Neural progenitor cell (in vitro differentiated cells): ENCODE results near the gene HOXD3. TPM values are rescaled to one million over a fixed set of nuclear protein-coding genes. Genes with fewer than 3 reads are reported as not detected.

Experiments
- DNase-seq: peaks from one replicate; pipeline ENCODE4 v3.0.0-alpha.2; 2016; ENCODE audit warnings: low spot score
- H2AFZ ChIP-seq: fragments of 200-600 bp; sonication (generic); replicated peaks from 2 replicates; pipeline ENCODE4 v1.6.1; 2016; ENCODE audit warnings: antibody characterized with exemption
- H3F3A ChIP-seq: fragments of 200-600 bp; sonication (generic); 2 replicates; pipeline ENCODE4 v1.6.1; 2016; ENCODE audit warnings: antibody characterized with exemption, low read depth
- H3K27ac ChIP-seq: fragments of 200-600 bp; sonication (generic); 2 replicates; pipeline ENCODE4 v1.5.1; 2016; ENCODE audit warnings: mild to moderate bottlenecking
- H3K27me3 ChIP-seq: fragments of 200-600 bp; sonication (generic); 2 replicates; pipeline ENCODE4 v1.6.1; 2016; ENCODE audit warnings: mild to moderate bottlenecking, moderate library complexity
- H3K36me3 ChIP-seq: fragments of 200-600 bp; sonication (generic); 2 replicates; pipeline ENCODE4 v1.5.1; 2016
- H3K4me1 ChIP-seq: fragments of 200-600 bp; sonication (generic); 2 replicates; pipeline ENCODE4 v1.6.1; 2016; ENCODE audit warnings: mixed run types
- H3K4me2 ChIP-seq: fragments of 200-600 bp; sonication (generic); 2 replicates; pipeline ENCODE4 v1.6.1; 2016
- H3K4me3 ChIP-seq: fragments of 200-600 bp; sonication (generic); 2 replicates; pipeline ENCODE4 v1.5.1; 2016
- H3K79me2 ChIP-seq: fragments of 200-600 bp; sonication (generic); 2 replicates; pipeline ENCODE4 v1.6.1; 2016; ENCODE audit warnings: low read depth
- H3K9ac ChIP-seq: fragments of 200-600 bp; sonication (generic); 2 replicates; pipeline ENCODE4 v1.6.1; 2016
- H3K9me3 ChIP-seq: fragments of 200-600 bp; sonication (generic); 2 replicates; pipeline ENCODE4 v1.5.1; 2016; ENCODE audit warnings: low read depth
- H4K20me1 ChIP-seq: fragments of 200-600 bp; sonication (generic); 2 replicates; pipeline ENCODE4 v1.6.1; 2016; ENCODE audit warnings: low read depth
- H3K27ac Mint-ChIP-seq: 3 replicates; pipeline ENCODE4 v1.8.0; 2021; ENCODE audit warnings: mixed read lengths
- H3K27me3 Mint-ChIP-seq: 2 replicates; pipeline ENCODE4 v1.8.0; 2022; ENCODE audit warnings: low read depth, mild to moderate bottlenecking, inconsistent platforms, moderate library complexity, mixed read lengths; ENCODE audit not compliant: insufficient read depth
- H3K36me3 Mint-ChIP-seq: 3 replicates; pipeline ENCODE4 v1.8.0; 2021; ENCODE audit warnings: mixed read lengths
- H3K4me1 Mint-ChIP-seq: 3 replicates; pipeline ENCODE4 v1.8.0; 2021; ENCODE audit warnings: mixed read lengths
- H3K4me3 Mint-ChIP-seq: 3 replicates; pipeline ENCODE4 v1.8.0; 2021; ENCODE audit warnings: mild to moderate bottlenecking, moderate library complexity, mixed read lengths
- H3K9me3 Mint-ChIP-seq: 3 replicates; pipeline ENCODE4 v1.8.0; 2020; ENCODE audit warnings: mixed read lengths
- EZH2 ChIP-seq: fragments of 200-600 bp; sonication (generic); IDR thresholded peaks from 2 replicates; pipeline ENCODE4 v1.6.1; 2017; ENCODE audit warnings: antibody characterized with exemption, mild to moderate bottlenecking, moderate library complexity
- EZH2phosphoT487 ChIP-seq: fragments of 200-600 bp; sonication (generic); IDR thresholded peaks from 2 replicates; pipeline ENCODE4 v1.6.1; 2017; ENCODE audit warnings: antibody characterized with exemption
- total RNA-seq: library from RNA; depleted of rRNA; stranded (reverse); fragments of >200 nt; gene quantifications from 2 replicates; pipeline ENCODE4 v1.2.3, GENCODE V29; 2015; ENCODE audit warnings: low replicate concordance
- TF ChIP-seq, protein P1 (sequence below): fragments of 200-600 bp; sonication (generic); IDR thresholded peaks from 2 replicates; pipeline ENCODE4 v1.5.1; 2017; ENCODE audit warnings: antibody characterized with exemption, mild to moderate bottlenecking

Gene HOXD3
- total RNA-seq, 1 donor from 2014 or later, result not detected

GRCh38 chr2:176135035-176135440 lies 22.1 kb upstream of the HOXD3 start:
- TF ChIP-seq EZH2 (peak; percentile 2), EZH2phosphoT487 (no peak)
- no peaks in the 10 kb centered on the region for H3K36me3 ChIP-seq
- H3K79me2 ChIP-seq, result no peaks in the 10 kb centered on the region
- H3K4me2 ChIP-seq, result no peak overlapping the region
- Mint-ChIP-seq H3K27me3 (peaks cover 92% of the 10 kb centered on the region), H3K4me1 (no peaks in the 10 kb centered on the region), H3K36me3 (no peaks in the 10 kb centered on the region), H3K9me3 (peaks cover 19% of the 10 kb centered on the region), H3K4me3 (no peak overlapping the region), H3K27ac (no peak overlapping the region)
- no peak overlapping the region for H3K27ac ChIP-seq
- no peaks in the 10 kb centered on the region for H3F3A ChIP-seq
- DNase-seq, result no peak
- H3K9me3 ChIP-seq, result no peaks in the 10 kb centered on the region
- H3K4me3 ChIP-seq, result no peak overlapping the region
- H3K4me1 ChIP-seq, result peaks cover 3% of the 10 kb centered on the region
- peaks cover 80% of the 10 kb centered on the region for H4K20me1 ChIP-seq
- no peak overlapping the region for H3K9ac ChIP-seq
- peaks cover 100% of the 10 kb centered on the region for H3K27me3 ChIP-seq
- H2AFZ ChIP-seq, result no peak overlapping the region

GRCh38 chr2:176136374-176137251 lies 20.5 kb upstream of the HOXD3 start:
- peak; percentile 67 for DNase-seq
- H3K79me2 ChIP-seq, result no peaks in the 10 kb centered on the region
- H3K9ac ChIP-seq, result no peak overlapping the region
- Mint-ChIP-seq H3K4me3 (peak overlapping the region; percentile 77), H3K36me3 (no peaks in the 10 kb centered on the region), H3K9me3 (peaks cover 14% of the 10 kb centered on the region), H3K27me3 (peaks cover 91% of the 10 kb centered on the region), H3K4me1 (peaks cover 4% of the 10 kb centered on the region), H3K27ac (no peak overlapping the region)
- no peaks in the 10 kb centered on the region for H3K4me1 ChIP-seq
- peak overlapping the region; percentile 66 for H3K4me2 ChIP-seq
- peak overlapping the region; percentile 39 for H3K4me3 ChIP-seq
- TF ChIP-seq EZH2 (peak; percentile 97), EZH2phosphoT487 (peak; percentile 92)
- TF ChIP-seq, protein P1, sequence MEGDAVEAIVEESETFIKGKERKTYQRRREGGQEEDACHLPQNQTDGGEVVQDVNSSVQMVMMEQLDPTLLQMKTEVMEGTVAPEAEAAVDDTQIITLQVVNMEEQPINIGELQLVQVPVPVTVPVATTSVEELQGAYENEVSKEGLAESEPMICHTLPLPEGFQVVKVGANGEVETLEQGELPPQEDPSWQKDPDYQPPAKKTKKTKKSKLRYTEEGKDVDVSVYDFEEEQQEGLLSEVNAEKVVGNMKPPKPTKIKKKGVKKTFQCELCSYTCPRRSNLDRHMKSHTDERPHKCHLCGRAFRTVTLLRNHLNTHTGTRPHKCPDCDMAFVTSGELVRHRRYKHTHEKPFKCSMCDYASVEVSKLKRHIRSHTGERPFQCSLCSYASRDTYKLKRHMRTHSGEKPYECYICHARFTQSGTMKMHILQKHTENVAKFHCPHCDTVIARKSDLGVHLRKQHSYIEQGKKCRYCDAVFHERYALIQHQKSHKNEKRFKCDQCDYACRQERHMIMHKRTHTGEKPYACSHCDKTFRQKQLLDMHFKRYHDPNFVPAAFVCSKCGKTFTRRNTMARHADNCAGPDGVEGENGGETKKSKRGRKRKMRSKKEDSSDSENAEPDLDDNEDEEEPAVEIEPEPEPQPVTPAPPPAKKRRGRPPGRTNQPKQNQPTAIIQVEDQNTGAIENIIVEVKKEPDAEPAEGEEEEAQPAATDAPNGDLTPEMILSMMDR, result no peak
- no peaks in the 10 kb centered on the region for H3F3A ChIP-seq
- H2AFZ ChIP-seq, result peak overlapping the region; percentile 55
- H4K20me1 ChIP-seq, result peaks cover 67% of the 10 kb centered on the region
- H3K36me3 ChIP-seq, result no peaks in the 10 kb centered on the region
- no peaks in the 10 kb centered on the region for H3K9me3 ChIP-seq
- no peak overlapping the region for H3K27ac ChIP-seq
- H3K27me3 ChIP-seq, result peaks cover 100% of the 10 kb centered on the region

DNA sequence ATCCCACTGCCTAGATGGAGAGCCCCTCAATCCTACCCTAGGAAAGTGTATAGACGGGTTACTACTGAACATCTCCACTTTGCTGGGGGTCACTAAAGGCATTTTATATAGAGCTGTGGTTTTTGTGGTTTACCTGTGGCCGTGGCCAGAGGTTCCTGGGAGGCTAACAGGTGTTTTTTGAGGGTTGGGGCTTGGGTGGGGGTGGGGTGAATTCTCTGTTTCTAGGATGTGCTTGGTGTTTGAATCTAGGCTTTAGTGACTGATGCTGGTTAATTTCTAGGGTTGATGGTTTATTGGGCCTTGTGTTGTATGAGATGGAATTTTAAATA lies 19.9 kb upstream of the HOXD3 start:
- H3K36me3 ChIP-seq, result no peaks in the 10 kb centered on the region
- Mint-ChIP-seq H3K36me3 (no peaks in the 10 kb centered on the region), H3K27me3 (peaks cover 88% of the 10 kb centered on the region), H3K4me1 (peaks cover 4% of the 10 kb centered on the region), H3K4me3 (peak overlapping the region; percentile 30), H3K27ac (no peak overlapping the region), H3K9me3 (peaks cover 14% of the 10 kb centered on the region)
- H3K79me2 ChIP-seq, result no peaks in the 10 kb centered on the region
- DNase-seq, result no peak
- peaks cover 62% of the 10 kb centered on the region for H4K20me1 ChIP-seq
- H3F3A ChIP-seq, result no peaks in the 10 kb centered on the region
- H3K4me2 ChIP-seq, result no peak overlapping the region
- no peak overlapping the region for H3K4me3 ChIP-seq
- no peaks in the 10 kb centered on the region for H3K4me1 ChIP-seq
- no peak overlapping the region for H3K9ac ChIP-seq
- H3K9me3 ChIP-seq, result no peaks in the 10 kb centered on the region
- peaks cover 100% of the 10 kb centered on the region for H3K27me3 ChIP-seq
- TF ChIP-seq, protein P1, result no peak
- TF ChIP-seq EZH2, result no peak
- TF ChIP-seq EZH2phosphoT487, result no peak
- H2AFZ ChIP-seq, result no peak overlapping the region
- no peak overlapping the region for H3K27ac ChIP-seq

DNA sequence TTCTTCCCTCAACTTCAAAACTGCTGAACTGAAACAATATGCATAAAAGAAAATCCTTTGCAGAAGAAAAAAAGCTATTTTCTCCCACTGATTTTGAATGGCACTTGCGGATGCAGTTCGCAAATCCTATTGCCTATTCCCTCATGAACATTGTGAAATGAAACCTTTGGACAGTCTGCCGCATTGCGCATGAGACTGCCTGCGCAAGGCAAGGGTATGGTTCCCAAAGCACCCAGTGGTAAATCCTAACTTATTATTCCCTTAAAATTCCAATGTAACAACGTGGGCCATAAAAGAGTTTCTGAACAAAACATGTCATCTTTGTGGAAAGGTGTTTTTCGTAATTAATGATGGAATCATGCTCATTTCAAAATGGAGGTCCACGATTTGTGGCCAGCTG lies 19.2 kb upstream of the HOXD3 start:
- no peak overlapping the region for H2AFZ ChIP-seq
- no peak overlapping the region for H3K4me3 Mint-ChIP-seq
- peaks cover 4% of the 10 kb centered on the region for H3K4me1 Mint-ChIP-seq
- H3K27me3 ChIP-seq, result peaks cover 100% of the 10 kb centered on the region
- no peaks in the 10 kb centered on the region for H3K4me1 ChIP-seq
- no peak overlapping the region for H3K4me2 ChIP-seq
- H4K20me1 ChIP-seq, result peaks cover 55% of the 10 kb centered on the region
- H3F3A ChIP-seq, result no peaks in the 10 kb centered on the region
- no peak overlapping the region for H3K9ac ChIP-seq
- H3K79me2 ChIP-seq, result no peaks in the 10 kb centered on the region
- H3K9me3 Mint-ChIP-seq, result peaks cover 12% of the 10 kb centered on the region
- TF ChIP-seq, protein P1, result no peak
- TF ChIP-seq EZH2, result no peak
- no peak for TF ChIP-seq EZH2phosphoT487
- no peak overlapping the region for H3K4me3 ChIP-seq
- H3K27ac ChIP-seq, result no peak overlapping the region
- H3K9me3 ChIP-seq, result no peaks in the 10 kb centered on the region
- DNase-seq, result no peak
- no peak overlapping the region for H3K27ac Mint-ChIP-seq
- H3K36me3 ChIP-seq, result no peaks in the 10 kb centered on the region
- peaks cover 83% of the 10 kb centered on the region for H3K27me3 Mint-ChIP-seq
- no peaks in the 10 kb centered on the region for H3K36me3 Mint-ChIP-seq
